Hypothalamus (tissue), 51 donors: ENCODE results near the gene KRTAP5-11.
"Not testable (repeated sequence)": the region's sequence is repeated elsewhere in the genome, so short reads cannot be mapped to it uniquely, and the experiment has no call there.

Experiments
- DNase-seq, 51 donors: peaks; one replicate each; lab custom pipeline; 2025; lab: John Stamatoyannopoulos, UW

Gene KRTAP5-11

DNA sequence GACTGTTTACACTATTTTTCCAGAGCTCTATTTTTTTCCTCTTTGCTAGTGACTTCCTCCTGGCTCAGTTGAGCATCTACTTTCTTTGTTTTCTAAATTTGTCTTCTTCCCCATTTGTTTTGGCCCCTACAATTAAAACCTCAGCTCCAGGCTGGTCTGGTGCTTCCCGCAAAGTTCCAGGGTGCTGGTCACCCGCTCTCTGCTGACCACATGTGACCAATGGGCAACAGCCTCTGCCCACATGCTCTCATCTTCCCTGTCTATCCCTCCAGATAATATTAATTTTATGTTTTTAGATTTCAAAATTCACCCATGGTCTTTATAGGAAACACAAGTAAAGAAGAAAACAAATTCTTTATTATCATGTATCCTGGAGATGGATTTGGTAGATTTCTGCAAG is 294 bp upstream of the KRTAP5-11 start:
- not testable (repeated sequence) for DNase-seq

DNA sequence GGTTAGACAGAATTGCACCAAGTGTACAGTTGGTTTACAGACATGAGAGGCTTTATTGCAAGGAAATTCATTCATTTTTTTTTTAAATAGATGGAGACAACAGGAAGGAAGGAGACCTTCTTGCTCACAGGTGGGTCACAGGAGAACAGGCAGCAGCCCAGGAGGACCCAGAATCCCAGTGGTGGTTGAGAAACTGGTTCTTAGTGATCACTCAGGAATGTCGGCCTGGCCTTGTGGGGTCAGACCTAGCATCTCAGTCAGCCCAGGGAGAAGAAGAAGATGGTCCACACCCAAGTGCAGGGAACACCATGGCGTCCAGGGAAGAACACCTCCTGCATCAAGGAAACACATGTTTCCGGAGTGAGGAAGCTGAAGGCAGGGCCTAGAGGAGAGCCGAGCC is 849 bp downstream of the KRTAP5-11 start:
- DNase-seq: no peak

DNA sequence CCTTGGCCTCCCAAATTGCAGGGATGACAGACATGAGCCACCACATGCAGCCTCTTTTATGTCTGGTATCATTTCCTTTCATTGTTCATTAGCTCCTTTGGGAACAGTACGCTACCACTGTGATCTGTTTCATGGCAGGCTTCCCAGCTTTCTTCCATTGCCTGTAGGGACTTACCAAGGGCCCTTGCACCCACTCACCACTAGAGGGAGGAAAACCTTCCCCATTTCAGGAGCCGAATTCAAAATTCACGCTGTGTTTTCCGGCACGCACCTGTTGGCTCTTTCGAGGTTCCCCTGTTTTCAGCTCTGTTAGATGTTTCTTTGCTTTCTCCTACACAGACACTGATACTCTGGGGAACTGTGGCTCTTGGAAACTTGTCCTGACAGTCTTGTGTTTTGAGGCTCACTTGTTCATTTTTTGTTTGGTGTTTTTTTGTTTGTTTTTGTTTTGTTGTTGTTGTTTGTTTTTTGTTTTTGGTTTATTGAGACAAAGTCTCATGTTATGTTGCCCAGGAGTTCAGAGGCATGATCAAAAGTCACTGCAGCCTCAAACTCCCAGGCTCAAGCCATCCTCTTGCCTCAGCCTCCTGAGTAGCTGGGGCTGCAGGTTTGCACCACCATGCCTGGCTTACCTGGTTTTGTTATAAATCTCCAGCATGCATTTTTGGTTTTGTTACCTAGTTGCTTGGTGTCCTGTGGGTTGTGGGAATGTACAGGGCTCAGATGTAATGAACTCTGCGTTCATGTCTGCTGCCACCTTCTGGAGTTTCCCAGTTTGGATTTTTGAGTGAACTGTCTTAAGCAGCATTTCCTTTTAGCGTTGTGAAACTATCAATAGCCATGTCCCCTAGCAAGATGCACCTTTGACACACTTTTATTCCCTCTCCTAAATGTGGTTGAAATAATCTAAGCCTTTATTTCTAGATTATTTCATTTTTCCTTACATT is 2.3 kb downstream of the KRTAP5-11 start:
- peak in 28 of 51 donors; percentile 7 to 68 (median 34) for DNase-seq

DNA sequence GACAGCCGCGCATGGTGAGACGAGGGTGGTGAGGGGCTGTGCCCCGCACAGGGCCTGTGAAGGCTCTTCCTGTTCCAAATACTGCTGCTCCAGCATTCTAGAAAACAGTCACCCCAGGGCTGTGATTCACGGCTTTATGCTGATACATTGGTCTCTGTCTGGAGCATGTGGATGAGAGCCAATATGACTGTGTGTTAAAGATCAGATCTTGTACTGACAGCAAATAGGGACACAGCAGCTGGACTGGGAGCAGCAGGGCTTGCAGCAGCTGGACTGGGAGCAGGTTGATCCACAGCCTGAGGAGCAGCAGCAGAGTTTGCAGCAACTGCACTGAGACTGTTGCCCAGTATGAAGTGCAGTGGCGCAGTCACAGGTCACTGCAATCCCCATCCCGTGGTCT is 3.2 kb downstream of the KRTAP5-11 start:
- not testable (repeated sequence) for DNase-seq

DNA sequence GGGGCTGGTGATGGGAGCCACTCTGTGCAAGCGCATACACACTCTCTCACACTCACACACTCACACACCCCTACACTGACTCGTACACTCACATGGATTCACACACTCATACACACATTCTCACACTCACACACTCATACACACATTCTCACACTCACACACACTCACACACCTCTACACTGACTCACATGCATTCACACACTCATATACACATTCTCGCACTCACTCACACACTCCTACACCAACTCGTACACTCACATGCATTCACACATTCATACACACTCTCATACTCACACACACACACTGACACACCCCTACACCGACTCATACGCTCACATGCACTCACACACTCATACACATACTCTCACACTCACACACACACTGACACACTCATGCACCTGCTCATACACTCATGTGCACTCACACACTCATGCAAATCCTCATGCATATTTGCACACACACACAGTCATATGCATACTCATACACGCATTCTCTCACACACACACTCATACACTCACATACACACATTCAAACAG is 5.1 kb downstream of the KRTAP5-11 start:
- no peak for DNase-seq

DNA sequence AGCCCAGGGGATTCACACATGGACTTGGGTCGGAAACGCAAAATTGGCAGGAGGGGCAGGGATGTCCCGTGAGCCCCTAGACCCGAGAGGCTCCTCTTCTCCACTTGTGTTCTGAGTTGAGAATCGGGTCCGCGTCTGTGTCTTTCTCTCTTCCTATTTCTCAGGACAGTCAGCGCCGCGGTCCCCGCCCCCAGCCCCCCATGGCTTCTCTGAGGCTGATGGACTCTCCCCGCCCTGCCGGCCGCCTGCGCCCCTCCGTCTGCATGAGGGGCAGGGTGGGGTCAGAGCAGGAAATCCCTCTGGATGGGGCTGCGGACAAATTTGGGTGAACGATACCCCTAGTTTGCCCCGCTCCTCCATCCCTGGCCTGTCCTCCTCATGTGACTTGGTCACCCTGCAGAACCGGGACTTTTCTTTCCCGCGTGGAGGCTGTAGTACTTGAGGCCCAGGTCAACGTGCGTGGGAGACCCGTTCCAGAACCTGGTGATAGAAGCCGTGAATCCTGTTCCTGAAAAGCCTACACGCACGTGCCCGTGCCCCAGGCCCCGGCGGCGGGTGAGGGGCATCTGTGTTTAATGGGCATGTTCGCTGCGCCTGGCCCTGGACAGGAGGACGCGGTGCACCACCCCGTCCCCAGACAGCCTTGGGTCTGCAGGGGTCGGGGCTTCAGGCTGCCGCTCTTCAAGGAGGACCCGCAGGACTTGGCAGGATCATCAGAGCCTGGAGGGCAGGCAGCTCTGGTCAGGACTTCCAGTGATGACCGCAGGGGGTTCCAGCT is 5.8 kb downstream of the KRTAP5-11 start:
- not testable (repeated sequence) for DNase-seq

DNA sequence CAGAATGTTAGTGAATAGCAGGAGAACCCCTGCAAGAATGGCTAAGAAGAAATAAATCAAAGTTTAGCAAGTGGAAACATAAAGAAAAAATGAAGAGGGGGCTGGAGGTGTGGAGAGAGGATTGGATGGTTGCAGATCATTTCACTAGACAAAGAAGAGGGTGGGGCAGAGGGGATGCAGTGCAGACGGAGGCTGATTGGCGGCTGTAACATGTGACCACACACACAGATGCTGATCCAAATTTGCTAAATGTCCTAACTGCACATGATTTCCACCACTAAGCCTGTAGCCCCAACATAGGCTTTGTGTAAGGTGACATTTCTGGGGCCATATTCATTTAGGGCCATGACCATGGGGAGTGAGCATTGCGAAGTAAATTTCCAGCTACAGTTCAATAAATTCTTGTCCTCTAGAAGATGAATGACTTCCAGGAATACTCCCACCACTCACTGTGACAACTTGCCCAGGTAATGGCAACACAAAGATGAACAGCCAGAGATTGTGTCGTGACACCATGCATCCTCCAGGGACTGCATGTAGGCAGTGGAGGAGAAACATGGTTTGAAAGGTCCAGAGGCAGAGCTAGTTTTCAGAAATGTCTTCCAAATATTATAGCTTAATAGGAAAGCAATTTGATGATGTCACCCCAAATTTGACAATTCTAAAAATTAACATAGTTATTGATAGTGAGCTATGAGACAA is 6.8 kb downstream of the KRTAP5-11 start:
- no peak for DNase-seq

DNA sequence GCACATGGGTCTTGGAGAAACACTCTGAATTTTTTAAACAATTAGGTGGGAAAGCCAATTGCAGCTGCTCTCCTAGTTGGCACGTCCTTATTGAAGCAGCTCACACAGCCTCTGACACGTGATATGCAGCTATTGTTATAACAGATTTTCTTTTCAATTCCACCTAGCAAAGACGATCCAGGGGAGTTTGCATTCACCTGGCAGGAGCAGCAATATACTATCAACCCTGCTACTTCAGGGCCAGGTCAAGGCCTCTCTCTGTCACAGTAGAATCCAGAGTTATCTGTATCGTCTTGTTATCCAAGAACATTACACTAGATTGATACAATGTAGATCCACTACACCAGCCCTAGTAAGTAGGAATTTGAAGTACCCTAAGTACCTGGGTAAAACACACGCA is 8.3 kb downstream of the KRTAP5-11 start:
- no peak for DNase-seq

DNA sequence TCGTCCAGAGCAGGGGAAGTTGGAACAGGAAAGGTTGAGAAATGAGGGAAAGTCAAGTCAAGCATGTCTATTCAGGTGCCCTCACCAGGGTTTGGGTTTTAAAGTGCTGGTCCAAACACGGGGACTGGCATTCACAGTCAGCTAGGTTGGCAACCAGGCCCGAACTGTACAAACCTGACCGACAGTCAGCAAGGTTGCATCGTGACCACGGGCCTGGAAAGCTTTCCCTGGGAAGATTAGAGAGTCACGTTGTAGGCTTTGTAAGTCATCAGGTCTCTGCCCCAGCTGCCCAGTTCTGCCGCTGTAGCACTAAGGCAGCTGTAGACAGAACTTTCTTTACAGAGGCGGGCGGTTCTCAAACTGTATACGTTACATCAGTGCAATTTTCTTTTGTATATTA is 9.9 kb downstream of the KRTAP5-11 start:
- no peak for DNase-seq

DNA sequence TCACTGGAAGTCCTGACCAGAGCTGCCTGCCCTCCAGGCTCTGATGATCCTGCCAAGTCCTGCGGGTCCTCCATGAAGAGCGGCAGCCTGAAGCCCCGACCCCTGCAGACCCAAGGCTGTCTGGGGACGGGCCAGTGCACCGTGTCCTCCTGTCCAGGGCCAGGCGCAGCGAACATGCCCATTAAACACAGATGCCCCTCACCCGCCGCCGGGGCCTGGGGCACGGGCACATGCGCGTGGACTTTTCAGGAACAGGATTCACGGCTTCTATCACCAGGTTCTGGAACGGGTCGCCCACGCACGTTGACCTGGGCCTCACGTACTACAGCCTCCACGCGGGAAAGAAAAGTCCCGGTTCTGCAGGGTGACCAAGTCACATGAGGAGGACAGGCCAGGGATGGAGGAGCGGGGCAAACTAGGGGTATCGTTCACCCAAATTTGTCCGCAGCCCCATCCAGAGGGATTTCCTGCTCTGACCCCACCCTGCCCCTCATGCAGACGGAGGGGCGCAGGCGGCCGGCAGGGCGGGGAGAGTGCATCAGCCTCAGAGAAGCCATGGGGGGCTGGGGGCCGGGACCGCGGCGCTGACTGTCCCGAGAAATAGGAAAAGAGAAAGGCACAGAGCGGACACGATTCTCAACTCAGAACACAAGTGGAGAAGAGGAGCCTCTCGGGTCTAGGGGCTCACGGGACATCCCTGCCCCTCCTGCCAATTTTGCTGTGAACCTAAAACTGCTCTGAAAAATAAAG is 11.4 kb downstream of the KRTAP5-11 start:
- not testable (repeated sequence) for DNase-seq

DNA sequence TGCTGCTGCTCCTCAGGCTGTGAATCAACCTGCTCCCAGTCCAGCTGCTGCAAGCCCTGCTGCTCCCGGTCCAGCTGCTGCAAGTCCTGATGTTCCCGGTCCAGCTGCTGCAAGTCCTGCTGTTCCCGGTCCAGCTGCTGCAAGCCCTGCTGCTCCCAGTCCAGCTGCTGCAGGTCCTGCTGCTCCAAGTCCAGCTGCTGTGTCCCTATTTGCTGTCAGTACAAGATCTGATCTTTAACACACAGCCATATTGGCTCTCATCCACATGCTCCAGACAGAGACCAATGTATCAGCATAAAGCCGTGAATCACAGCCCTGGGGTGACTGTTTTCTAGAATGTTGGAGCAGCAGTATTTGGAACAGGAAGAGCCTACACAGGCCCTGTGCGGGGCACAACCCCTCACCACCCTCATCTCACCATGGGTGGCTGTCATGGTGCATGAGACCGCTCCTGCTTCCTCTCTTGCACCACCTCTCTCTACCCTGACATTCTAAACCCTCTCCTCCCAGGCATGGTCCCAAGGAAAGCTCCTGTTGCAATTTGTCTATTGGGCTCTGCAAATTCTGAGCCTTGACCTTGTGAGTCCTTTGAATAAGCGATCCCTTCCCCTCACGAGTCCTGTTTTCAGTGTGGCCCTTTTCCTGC is 13.8 kb downstream of the KRTAP5-11 start:
- no peak for DNase-seq

DNA sequence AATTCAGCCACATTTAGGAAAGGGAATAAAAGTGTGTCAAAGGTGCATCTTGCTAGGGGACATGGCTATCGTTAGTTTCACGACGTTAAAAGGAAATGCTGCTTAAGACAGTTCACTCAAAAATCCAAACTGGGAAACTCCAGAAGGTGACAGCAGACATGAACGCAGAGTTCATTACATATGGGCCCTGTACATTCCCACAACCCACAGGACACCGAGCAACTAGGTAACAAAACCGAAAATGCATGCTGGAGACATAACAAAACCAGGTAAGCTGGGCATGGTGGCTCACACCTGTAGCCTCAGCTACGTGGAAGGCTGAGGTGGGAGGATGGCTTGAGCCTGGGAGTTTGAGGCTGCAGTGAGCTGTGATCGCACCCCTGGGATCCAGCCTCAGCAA is 15.0 kb downstream of the KRTAP5-11 start:
- DNase-seq: not testable (repeated sequence)

DNA sequence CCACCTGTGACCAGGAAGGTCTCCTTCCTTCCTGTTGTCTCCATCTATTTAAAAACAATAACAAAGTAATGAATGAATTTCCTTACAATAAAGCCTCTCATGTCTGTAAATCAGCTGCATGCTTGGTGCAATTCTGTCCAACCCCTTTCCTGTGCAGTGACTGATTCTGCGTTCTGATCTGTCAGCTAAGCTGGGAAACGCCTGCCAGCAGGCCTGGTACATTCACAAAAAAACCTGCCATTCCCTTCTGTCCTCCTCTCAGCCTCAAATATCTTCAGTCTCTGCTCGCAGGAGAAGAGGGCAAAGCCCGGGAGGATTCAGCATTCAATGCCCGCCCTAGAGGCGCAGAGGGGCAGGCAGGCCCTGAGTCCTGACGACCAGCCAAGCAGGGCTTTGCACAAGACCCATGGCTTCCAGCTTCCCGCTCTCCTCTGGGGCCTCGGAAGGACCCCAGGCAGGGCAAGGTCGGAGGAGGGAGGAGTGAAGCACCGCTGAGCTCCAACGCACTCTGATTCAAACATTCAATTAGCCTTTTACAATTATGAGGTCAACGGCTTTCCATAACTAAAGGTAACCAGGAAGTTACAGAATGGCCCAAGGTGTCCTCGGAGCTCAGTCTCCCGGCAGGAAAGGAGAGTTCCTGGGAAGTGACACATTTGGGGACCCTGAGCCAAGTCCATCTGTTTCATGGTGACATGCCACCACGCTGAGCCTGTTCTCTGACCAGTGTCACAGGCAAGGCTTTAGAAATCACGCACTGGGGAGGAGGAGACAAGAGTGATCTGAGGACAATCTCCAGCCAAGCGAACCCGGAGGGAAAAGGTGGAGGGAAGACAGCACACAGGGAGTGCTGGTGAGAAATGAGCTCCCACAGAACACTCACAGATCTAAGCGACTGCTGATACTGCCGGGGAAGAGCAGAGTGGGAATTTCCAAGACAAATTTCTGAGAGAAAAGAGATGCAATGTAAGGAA is 15.8 kb downstream of the KRTAP5-11 start:
- not testable (repeated sequence) for DNase-seq

DNA sequence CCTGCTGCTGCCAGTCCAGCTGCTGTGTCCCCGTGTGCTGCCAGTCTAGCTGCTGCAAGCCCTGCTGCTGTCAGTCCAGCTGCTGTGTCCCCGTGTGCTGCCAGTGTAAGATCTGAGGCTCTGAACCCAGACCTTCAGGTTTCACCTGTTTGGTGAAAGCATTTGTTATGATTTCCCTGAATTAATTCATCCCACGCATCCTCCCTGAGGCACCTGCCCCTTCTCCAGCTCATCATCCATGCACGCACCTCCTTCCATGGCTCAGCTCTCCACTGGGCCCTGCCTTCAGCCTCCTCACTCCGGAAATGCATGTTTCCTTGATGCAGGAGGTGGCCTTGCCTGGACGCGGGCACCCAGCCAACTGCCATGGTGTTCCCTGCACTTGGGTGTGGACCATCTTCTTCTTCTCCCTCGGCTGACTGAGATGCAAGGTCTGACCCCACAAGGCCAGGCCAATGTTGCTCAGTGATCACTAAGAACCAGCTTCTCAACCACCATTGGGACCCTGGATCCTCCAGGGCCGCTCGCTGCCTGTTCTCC is 16.5 kb downstream of the KRTAP5-11 start:
- DNase-seq: no peak

DNA sequence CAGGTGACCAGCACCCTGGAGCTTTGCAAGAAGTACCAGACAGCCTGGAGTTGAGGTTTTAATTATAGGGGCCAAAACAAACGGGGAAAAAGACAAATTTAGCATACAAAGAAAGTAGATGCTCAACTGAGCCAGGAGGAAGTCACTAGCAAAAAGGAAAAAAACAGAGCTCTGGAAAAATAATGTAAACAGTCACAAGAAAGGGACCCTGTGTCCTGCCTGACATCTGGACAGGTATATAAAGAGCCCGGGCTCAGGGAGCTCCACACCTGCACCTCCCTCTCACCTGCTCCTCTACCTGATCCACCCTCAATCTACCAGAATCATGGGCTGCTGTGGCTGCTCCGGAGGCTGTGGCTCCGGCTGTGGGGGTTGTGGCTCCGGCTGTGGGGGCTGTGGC is 17.4 kb downstream of the KRTAP5-11 start, which contains the start of gene KRTAP5-10:
Gene KRTAP5-10 (plus strand): TSS at position 301 of the 400 bp plus-strand sequence. CDS start 25 bp downstream, at position 326.
- no peak for DNase-seq

DNA sequence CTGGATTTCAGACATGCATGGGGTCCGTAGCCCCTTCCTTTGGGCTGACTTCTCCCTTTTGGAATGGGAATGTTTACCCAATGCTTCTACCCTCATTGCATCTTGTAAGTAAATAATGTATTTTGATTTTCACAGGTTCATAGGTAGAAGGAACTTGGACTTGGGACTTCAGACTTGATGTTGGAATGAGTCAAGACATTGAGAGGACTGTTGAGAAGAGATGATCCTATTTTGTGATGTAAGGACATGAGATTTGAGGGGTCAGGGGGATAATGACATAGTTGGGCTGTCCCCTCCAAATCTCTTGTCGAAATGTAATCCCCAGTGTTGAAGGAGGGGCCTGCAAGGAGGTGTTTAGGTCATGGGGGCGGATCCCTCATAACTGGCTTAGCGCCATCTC is 18.2 kb downstream of the KRTAP5-11 start:
- DNase-seq: no peak

DNA sequence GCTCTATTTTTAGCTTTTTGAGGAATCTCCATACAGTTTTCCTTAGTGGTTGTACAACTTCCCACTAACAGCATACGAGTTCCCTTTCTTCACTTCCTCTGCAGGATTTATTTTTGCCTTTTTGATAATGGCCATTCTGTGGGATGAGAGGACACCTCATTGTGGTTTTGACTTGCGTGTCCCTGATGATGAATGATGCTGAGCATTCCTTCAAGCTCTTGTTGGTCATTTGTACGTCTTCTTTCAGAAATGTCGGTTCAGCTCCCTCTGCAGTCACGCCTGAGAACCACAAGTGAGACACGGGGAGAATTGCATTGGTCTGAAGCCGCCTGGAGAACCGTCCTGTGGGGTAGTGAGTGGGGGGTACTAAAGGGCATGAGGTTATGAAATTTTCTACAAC is 19.3 kb downstream of the KRTAP5-11 start:
- DNase-seq: peak in 3 of 51 donors; percentile 0 to 20 (median 7)

DNA sequence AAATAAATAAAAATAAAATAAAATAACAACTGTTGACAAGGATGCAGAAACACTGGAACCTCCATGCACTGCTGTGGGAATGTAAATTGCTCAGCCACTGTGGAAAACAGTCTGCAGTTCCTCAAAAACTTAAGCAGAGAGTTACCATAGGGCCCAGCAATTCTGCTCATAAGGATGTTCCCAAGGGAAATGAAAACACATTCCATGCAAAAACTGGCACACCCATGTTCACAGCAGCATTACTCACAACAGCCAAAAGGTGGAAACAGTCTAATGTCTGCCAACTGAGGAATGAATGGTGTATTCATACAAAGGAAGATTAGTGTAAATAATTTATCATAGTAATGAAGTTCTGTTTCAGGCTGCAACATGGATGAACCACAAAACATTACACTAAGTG is 20.6 kb downstream of the KRTAP5-11 start:
- DNase-seq: no peak
